H1 (cell line): ENCODE measurements around the gene BAZ2B. TPM values are rescaled to one million over a fixed set of nuclear protein-coding genes. Genes with fewer than 3 reads are reported as not detected.

Source experiments
- CTCF ChIA-PET: fragments of 300-600 bp; sonication (Branson Sonifier 250); formaldehyde crosslinking; loops from one replicate; lab custom pipeline; 2021; ENCODE audit not compliant: partially characterized antibody; lab: Charles Lee
- POLR2A ChIA-PET: fragments of 300-600 bp; sonication (Branson Sonifier 250); formaldehyde crosslinking; loops from one replicate; lab custom pipeline; 2021; ENCODE audit warnings: inconsistent platforms; ENCODE audit not compliant: partially characterized antibody; lab: Charles Lee
- DNase-seq, 2 experiments: peaks; one replicate each; pipeline versions ENCODE4 v3.0.0 to v3.0.0-alpha.2; 2010 to 2022; ENCODE audit warnings: low spot score in 2 of 2, low read depth in 1 of 2, mixed read lengths in 1 of 2
- FAIRE-seq: peaks from 2 replicates; lab custom pipeline; 2011; peaks lifted over from hg19 to GRCh38; lab: Jason Lieb, UNC
- H2AFZ ChIP-seq: 2 replicates; pipeline ENCODE4 v1.8.1; 2012; ENCODE audit warnings: low read length, inconsistent platforms
- H2AK5ac ChIP-seq: 2 replicates; pipeline ENCODE4 v1.6.1; 2013; ENCODE audit warnings: low read depth, low read length
- H2BK120ac ChIP-seq: replicated peaks from 2 replicates; pipeline ENCODE3; 2013; ENCODE audit warnings: low read depth, low read length, inconsistent platforms
- H2BK12ac ChIP-seq: 2 replicates; pipeline ENCODE4 v1.6.1; 2013; ENCODE audit warnings: low read depth, low read length
- H2BK15ac ChIP-seq: 2 replicates; pipeline ENCODE4 v1.6.1; 2013; ENCODE audit warnings: low read length
- H2BK20ac ChIP-seq: 2 replicates; pipeline ENCODE4 v1.6.1; 2013; ENCODE audit warnings: low read length
- H2BK5ac ChIP-seq: 2 replicates; pipeline ENCODE4 v1.6.1; 2013; ENCODE audit warnings: low read depth, low read length
- H3K14ac ChIP-seq: 2 replicates; pipeline ENCODE4 v1.6.1; 2013; ENCODE audit warnings: inconsistent platforms; ENCODE audit not compliant: insufficient read length
- H3K18ac ChIP-seq: 2 replicates; pipeline ENCODE4 v1.6.1; 2013; ENCODE audit warnings: low read length; ENCODE audit errors: extremely low read depth
- H3K23ac ChIP-seq: 2 replicates; pipeline ENCODE4 v1.6.1; 2013; ENCODE audit warnings: inconsistent platforms; ENCODE audit not compliant: insufficient read length
- H3K23me2 ChIP-seq: 2 replicates; pipeline ENCODE4 v1.6.1; 2013; ENCODE audit warnings: low read depth, low read length
- H3K27ac ChIP-seq: 2 replicates; pipeline ENCODE4 v1.6.1; 2011; ENCODE audit warnings: low read depth, low read length, inconsistent platforms
- H3K27me3 ChIP-seq, 4 experiments: replicated peaks in 1 of 4; 1 replicate in 1 of 4; 2 replicates in 3 of 4; pipeline versions ENCODE4 v1.6.1 to v1.8.1; 2011 to 2013; ENCODE audit warnings: low read length in 3 of 4, mild to moderate bottlenecking in 3 of 4, inconsistent platforms in 2 of 4, mixed read lengths in 2 of 4, moderate library complexity in 1 of 4; ENCODE audit not compliant: control insufficient read depth in 3 of 4, insufficient read depth in 3 of 4; ENCODE audit errors: extremely low read depth in 1 of 4
- H3K36me3 ChIP-seq, 4 experiments: 2 replicates each; pipeline versions ENCODE4 v1.6.1 to v1.8.1; 2011 to 2013; ENCODE audit warnings: mild to moderate bottlenecking in 4 of 4, low read length in 3 of 4, moderate library complexity in 2 of 4, control low read depth in 1 of 4, inconsistent platforms in 1 of 4; ENCODE audit not compliant: insufficient read depth in 4 of 4, control insufficient read depth in 2 of 4
- H3K4ac ChIP-seq: replicated peaks from 2 replicates; pipeline ENCODE3; 2013; ENCODE audit warnings: low read length, low read depth, mixed read lengths, inconsistent platforms; ENCODE audit not compliant: insufficient read length
- H3K4me1 ChIP-seq, 4 experiments: replicated peaks in 1 of 4; 1 replicate in 1 of 4; 2 replicates in 3 of 4; pipeline versions ENCODE4 v1.6.1 to v1.8.1; 2011 to 2013; ENCODE audit warnings: low read length in 3 of 4, inconsistent platforms in 2 of 4, mixed read lengths in 1 of 4; ENCODE audit not compliant: insufficient read depth in 4 of 4, control insufficient read depth in 3 of 4
- H3K4me2 ChIP-seq, 2 experiments: 2 replicates each; pipeline versions ENCODE4 v1.6.1 to v1.8.1; 2011 to 2013; ENCODE audit warnings: low read depth in 2 of 2, low read length in 2 of 2, control low read depth in 1 of 2, inconsistent platforms in 1 of 2, mild to moderate bottlenecking in 1 of 2; ENCODE audit not compliant: insufficient read depth in 1 of 2
- H3K4me3 ChIP-seq, 4 experiments: fragments of 200-600, 300-600 bp in 1 of 4; sonication (generic), shearing (Covaris generic), sonication (Bioruptor Twin) in 1 of 4; 2 replicates each; pipeline versions ENCODE4 v1.5.1 to v1.8.1; 2011 to 2016; ENCODE audit warnings: low read length in 4 of 4, low read depth in 3 of 4, control low read depth in 2 of 4, inconsistent platforms in 2 of 4, mild to moderate bottlenecking in 2 of 4, mixed read lengths in 1 of 4, moderate library complexity in 1 of 4; ENCODE audit not compliant: insufficient read depth in 2 of 4; ENCODE audit errors: extremely low read depth in 1 of 4
- H3K56ac ChIP-seq: replicated peaks from 2 replicates; pipeline ENCODE3; 2013; ENCODE audit warnings: low read depth, mild to moderate bottlenecking, mixed read lengths, low read length, inconsistent platforms; ENCODE audit not compliant: insufficient read length
- H3K79me1 ChIP-seq: 2 replicates; pipeline ENCODE4 v1.6.1; 2013; ENCODE audit warnings: low read depth, low read length, control low read depth
- H3K79me2 ChIP-seq, 2 experiments: 2 replicates each; pipeline versions ENCODE4 v1.6.1 to v1.8.1; 2012 to 2013; ENCODE audit warnings: low read length in 2 of 2, mild to moderate bottlenecking in 2 of 2, inconsistent platforms in 1 of 2; ENCODE audit not compliant: insufficient read depth in 2 of 2, control insufficient read depth in 1 of 2
- H3K9ac ChIP-seq, 4 experiments: replicated peaks in 1 of 4; 1 replicate in 1 of 4; 2 replicates in 3 of 4; pipeline versions ENCODE4 v1.6.1 to v1.8.1; 2011 to 2013; ENCODE audit warnings: low read depth in 3 of 4, low read length in 3 of 4, control low read depth in 2 of 4, mild to moderate bottlenecking in 2 of 4, moderate library complexity in 2 of 4, inconsistent platforms in 1 of 4; ENCODE audit errors: extremely low read depth in 1 of 4
- H3K9me3 ChIP-seq, 2 experiments: 2 replicates each; pipeline versions ENCODE4 v1.6.1 to v1.8.1; 2012 to 2013; ENCODE audit warnings: mild to moderate bottlenecking in 2 of 2, moderate library complexity in 2 of 2, control low read depth in 1 of 2, inconsistent platforms in 1 of 2, low read depth in 1 of 2, low read length in 1 of 2, mixed read lengths in 1 of 2; ENCODE audit not compliant: insufficient read depth in 2 of 2
- H4K20me1 ChIP-seq, 2 experiments: replicated peaks in 1 of 2; 2 replicates each; pipeline versions ENCODE3 to v1.8.1; 2011 to 2013; ENCODE audit warnings: inconsistent platforms in 2 of 2, low read length in 2 of 2, mild to moderate bottlenecking in 1 of 2; ENCODE audit not compliant: insufficient read depth in 2 of 2, control insufficient read depth in 1 of 2
- H4K5ac ChIP-seq: 2 replicates; pipeline ENCODE4 v1.6.1; 2013; ENCODE audit warnings: low read length, low read depth, mixed read lengths, inconsistent platforms; ENCODE audit not compliant: insufficient read length
- H4K8ac ChIP-seq: 2 replicates; pipeline ENCODE4 v1.8.0; 2013; ENCODE audit warnings: mild to moderate bottlenecking, moderate library complexity, low read length, inconsistent platforms; ENCODE audit not compliant: insufficient read depth; ENCODE audit errors: extremely low read depth
- H4K91ac ChIP-seq: replicated peaks from 2 replicates; pipeline ENCODE3; 2013; ENCODE audit warnings: low read length, mixed read lengths, inconsistent platforms; ENCODE audit not compliant: insufficient read length
- CHD1 ChIP-seq: IDR thresholded peaks from 2 replicates; pipeline ENCODE4 v1.6.1; 2012; ENCODE audit warnings: low read depth, low read length, improper control_type of control experiment
- HDAC6 ChIP-seq: IDR thresholded peaks from one replicate; pipeline ENCODE4 v1.7.1; 2012; ENCODE audit warnings: low read depth, mild to moderate bottlenecking, inconsistent platforms, low read length, moderate library complexity
- WGBS, 2 experiments: shearing (Covaris generic) in 1 of 2; methylation state at CpG; one replicate each; pipeline versions ENCODE4 v1.1.6 to v1.1.7; 2013 to 2015; ENCODE audit warnings: low lambda C conversion rate in 2 of 2, mixed read lengths in 2 of 2, inconsistent platforms in 1 of 2, low coverage in 1 of 2, missing lambda C conversion rate in 1 of 2; ENCODE audit not compliant: insufficient replicate concordance in 2 of 2, insufficient coverage in 1 of 2, insufficient read length in 1 of 2; ENCODE audit errors: extremely low coverage in 1 of 2, missing lambda C conversion rate in 1 of 2; 5-methylcytosine and 5-hydroxymethylcytosine counted together
- polyA plus RNA-seq, 7 experiments: library from polyadenylated mRNA; depleted of rRNA in 3 of 7; stranded (reverse) in 5 of 7; unstranded in 2 of 7; fragments of >200 nt in 5 of 7; fragments of 200-250 nt in 2 of 7; gene quantifications; 1 replicate in 5 of 7; 2 replicates in 1 of 7; 4 replicates in 1 of 7; pipeline versions ENCODE4 v1.2.1 to v1.2.3, GENCODE V29; 2011 to 2013; ENCODE audit warnings: missing spikeins in 2 of 7, mixed read lengths in 2 of 7
- total RNA-seq: library from RNA; stranded (reverse); fragmentation: NEBNext Ultra II Directional; extraction: Animal tissue kit (Norgen Biotek cat#: 25700); gene quantifications from 2 replicates; pipeline ENCODE4 v1.2.1, GENCODE V29; 2021

BAZ2B gene
- total and polyA plus RNA-seq, 2 of the 8 experiments (the other 6 are each of a cell fraction or from before 2014, with no cell fraction given) = 15.2 to 46.3 TPM

GRCh38 chr2:159297042-159297707 is 319.2 kb downstream of the BAZ2B start:
- Histone ChIP-seq H3K4me2 (no peak overlapping the region), H2BK20ac (no peak overlapping the region), H3K9ac (no peak overlapping the region), H4K91ac (no peak overlapping the region), H3K9me3 (no peaks in the 10 kb centered on the region), H3K23me2 (no peaks in the 10 kb centered on the region), H2BK120ac (no peak overlapping the region), H3K18ac (no peak overlapping the region), H3K79me1 (no peaks in the 10 kb centered on the region), H4K5ac (no peak overlapping the region), H3K27ac (no peak overlapping the region), H3K14ac (no peak overlapping the region), H3K4me1 (no peaks in the 10 kb centered on the region), H3K4ac (no peak overlapping the region), H2BK5ac (no peak overlapping the region), H2BK12ac (no peak overlapping the region), H2AK5ac (no peak overlapping the region), H2AFZ (no peak overlapping the region), H4K20me1 (no peaks in the 10 kb centered on the region), H3K27me3 (no peaks in the 10 kb centered on the region), H3K23ac (no peak overlapping the region), H3K56ac (no peak overlapping the region), H3K79me2 (no peaks in the 10 kb centered on the region), H4K8ac (no peak overlapping the region), H3K4me3 (no peak overlapping the region), H2BK15ac (no peak overlapping the region), H3K36me3 (no peaks in the 10 kb centered on the region)
- ChIA-PET POLR2A (interaction anchor here (0.6 to 1.3 kb wide), 4 partner anchors 9 to 141 kb away, joined by 3 to 7 read pairs (median 6); partner anchors contain the start of gene WDSUB1), CTCF (interaction anchor here (1.0 kb wide), 1 partner anchor 9 kb away, joined by 4 read pairs; no protein-coding TSS in a partner anchor)
- no peak for DNase-seq
- FAIRE-seq = no peak
- WGBS, 2 experiments = 88% methylated on average over 5 of the region's 5 CpGs; no CpG with 5 or more reads in 1 of the 2 experiments
- TF ChIP-seq HDAC6 (no peak), CHD1 (no peak)
